ENCODE data around the gene SEMA6D. TPM values are rescaled to one million over a fixed set of nuclear protein-coding genes. Genes with fewer than 3 reads are reported as not detected.

SEMA6D gene
- polyA plus RNA-seq, 1 donor from 2014 or later = 108 TPM

GRCh38 chr15:47741082-47741481, 23.8 kb downstream of the SEMA6D start:
- Histone ChIP-seq H3K36me3 (ENCODE audit: insufficient read depth, low read length) (peaks cover 5% of the 10 kb centered on the region), H3F3A (ENCODE audit: insufficient read depth, low read length, poor library complexity, severe bottlenecking) (no peaks in the 10 kb centered on the region), H3K4me3 (ENCODE audit: low read length) (no peak overlapping the region), H4K20me1 (ENCODE audit: insufficient read depth) (no peaks in the 10 kb centered on the region), H3K4me2 (ENCODE audit: low read length) (no peak overlapping the region), H3K27me3 (ENCODE audit: insufficient read depth, low read depth, low read length) (no peaks in the 10 kb centered on the region), H3K9ac (ENCODE audit: low read length) (no peak overlapping the region), H3K9me3 (ENCODE audit: low read length) (no peaks in the 10 kb centered on the region), H2AFZ (ENCODE audit: low read depth, low read length) (no peak overlapping the region), H3K27ac (ENCODE audit: low read length) (no peak overlapping the region), H3K9me2 (ENCODE audit: insufficient read depth, low read length) (no peaks in the 10 kb centered on the region), H3K79me2 (replicated peaks; ENCODE audit: insufficient read depth, low read length) (no peaks in the 10 kb centered on the region)
- TF ChIP-seq SMC3 (conservative IDR thresholded peaks at IDR 0.05; ENCODE audit: poor library complexity) (no peak), TAF1 (IDR thresholded peaks at IDR 0.05; ENCODE audit: low read depth) (no peak), EP300 (conservative IDR thresholded peaks at IDR 0.05; ENCODE audit: poor library complexity, severe bottlenecking) (no peak), MXI1 (conservative IDR thresholded peaks at IDR 0.05; ENCODE audit: poor library complexity, severe bottlenecking) (no peak), POLR2AphosphoS5 (IDR thresholded peaks at IDR 0.05) (no peak), EZH2 (IDR thresholded peaks at IDR 0.05; ENCODE audit: borderline replicate concordance, insufficient read depth, low read length, poor library complexity, severe bottlenecking) (no peak), CTCF (IDR thresholded peaks at IDR 0.05; ENCODE audit: poor library complexity, severe bottlenecking) (no peak), RAD21 (conservative IDR thresholded peaks at IDR 0.05) (no peak), REST (IDR thresholded peaks at IDR 0.05; ENCODE audit: borderline replicate concordance) (no peak)

- Histone ChIP-seq H2AFZ (ENCODE audit: low read depth, low read length) (no peak overlapping the region), H3F3A (ENCODE audit: insufficient read depth, low read length, poor library complexity, severe bottlenecking) (no peaks in the 10 kb centered on the region), H3K9ac (ENCODE audit: low read length) (no peak overlapping the region), H3K27me3 (ENCODE audit: insufficient read depth, low read depth, low read length) (no peaks in the 10 kb centered on the region), H4K20me1 (ENCODE audit: insufficient read depth) (no peaks in the 10 kb centered on the region), H3K4me2 (ENCODE audit: low read length) (no peak overlapping the region), H3K36me3 (ENCODE audit: insufficient read depth, low read length) (peaks cover 5% of the 10 kb centered on the region), H3K27ac (ENCODE audit: low read length) (no peak overlapping the region), H3K9me3 (ENCODE audit: low read length) (no peaks in the 10 kb centered on the region), H3K4me3 (ENCODE audit: low read length) (no peak overlapping the region), H3K9me2 (ENCODE audit: insufficient read depth, low read length) (no peaks in the 10 kb centered on the region), H3K79me2 (replicated peaks; ENCODE audit: insufficient read depth, low read length) (no peaks in the 10 kb centered on the region)
- TF ChIP-seq TAF1 (IDR thresholded peaks at IDR 0.05; ENCODE audit: low read depth) = no peak
Observed at GRCh38 chr15:47741907-47742306, 24.6 kb downstream of the SEMA6D start.

- Histone ChIP-seq H3K9me3 (ENCODE audit: low read length) (no peaks in the 10 kb centered on the region), H2AFZ (ENCODE audit: low read depth, low read length) (no peak overlapping the region), H3K9ac (ENCODE audit: low read length) (no peak overlapping the region), H3K36me3 (ENCODE audit: insufficient read depth, low read length) (peaks cover 5% of the 10 kb centered on the region), H3K4me3 (ENCODE audit: low read length) (no peak overlapping the region), H3K27me3 (ENCODE audit: insufficient read depth, low read depth, low read length) (no peaks in the 10 kb centered on the region), H3K79me2 (replicated peaks; ENCODE audit: insufficient read depth, low read length) (no peaks in the 10 kb centered on the region), H3K9me2 (ENCODE audit: insufficient read depth, low read length) (no peaks in the 10 kb centered on the region), H3K4me2 (ENCODE audit: low read length) (no peak overlapping the region), H4K20me1 (ENCODE audit: insufficient read depth) (no peaks in the 10 kb centered on the region), H3K27ac (ENCODE audit: low read length) (no peak overlapping the region), H3F3A (ENCODE audit: insufficient read depth, low read length, poor library complexity, severe bottlenecking) (no peaks in the 10 kb centered on the region)
- TF ChIP-seq CTCF (IDR thresholded peaks at IDR 0.05; ENCODE audit: poor library complexity, severe bottlenecking) = no peak
Observed at GRCh38 chr15:47742334-47742733, 25.0 kb downstream of the SEMA6D start.
